Activated CD8-positive, alpha-beta T cell treated with anti-CD3 and anti-CD28 coated beads for 36 hours (primary cell): ENCODE results near the gene CILP. TPM values are rescaled to one million over a fixed set of nuclear protein-coding genes. Genes with fewer than 3 reads are reported as not detected.

ENCODE experiments used
- ATAC-seq: fragments of 200-7000 bp; cut with Tn5 transposase; one replicate; pipeline ENCODE4 v1.10.0; 2021; ENCODE audit warnings: mild to moderate bottlenecking, moderate library complexity
- CTCF ChIA-PET: fragments of 350-600 bp; sonication (Branson Sonifier 250); formaldehyde crosslinking; loops from one replicate; lab custom pipeline; 2021; ENCODE audit warnings: antibody characterized with exemption; lab: Charles Lee
- POLR2A ChIA-PET: fragments of 350-600 bp; sonication (Branson Sonifier 250); formaldehyde crosslinking; loops from one replicate; lab custom pipeline; 2021; ENCODE audit warnings: antibody characterized with exemption; lab: Charles Lee
- DNase-seq: peaks from one replicate; pipeline ENCODE4 v3.0.0-alpha.2; 2020
- H3K27ac Mint-ChIP-seq: one replicate; pipeline ENCODE4 v1.8.0; 2021; ENCODE audit warnings: mild to moderate bottlenecking, mixed read lengths
- H3K27me3 Mint-ChIP-seq: one replicate; pipeline ENCODE4 v1.8.0; 2021; ENCODE audit warnings: mixed read lengths
- H3K36me3 Mint-ChIP-seq: one replicate; pipeline ENCODE4 v1.8.0; 2021; ENCODE audit warnings: low read depth, mixed read lengths
- H3K4me1 Mint-ChIP-seq: one replicate; pipeline ENCODE4 v1.8.0; 2021; ENCODE audit warnings: low read depth, mixed read lengths
- H3K4me3 Mint-ChIP-seq: one replicate; pipeline ENCODE4 v1.8.0; 2021; ENCODE audit warnings: mild to moderate bottlenecking, moderate library complexity, mixed read lengths
- H3K9me3 Mint-ChIP-seq: one replicate; pipeline ENCODE4 v1.8.0; 2021; ENCODE audit warnings: mixed read lengths
- CTCF ChIP-seq: fragments of 200-600 bp; IDR thresholded peaks from one replicate; pipeline ENCODE4 v1.8.0; 2022; ENCODE audit warnings: antibody characterized with exemption, mild to moderate bottlenecking
- intact Hi-C: fragments of 100-400 bp; cut with micrococcal nuclease; formaldehyde crosslinking; loops from one replicate; pipeline ENCODE4 v1.10.0; 2022
- total RNA-seq, 2 experiments: library from RNA; stranded (reverse); gene quantifications; one replicate each; pipeline ENCODE4 v1.2.3, GENCODE V29; 2021

CILP gene
- total RNA-seq, 2 experiments from 2014 or later = not detected

DNA sequence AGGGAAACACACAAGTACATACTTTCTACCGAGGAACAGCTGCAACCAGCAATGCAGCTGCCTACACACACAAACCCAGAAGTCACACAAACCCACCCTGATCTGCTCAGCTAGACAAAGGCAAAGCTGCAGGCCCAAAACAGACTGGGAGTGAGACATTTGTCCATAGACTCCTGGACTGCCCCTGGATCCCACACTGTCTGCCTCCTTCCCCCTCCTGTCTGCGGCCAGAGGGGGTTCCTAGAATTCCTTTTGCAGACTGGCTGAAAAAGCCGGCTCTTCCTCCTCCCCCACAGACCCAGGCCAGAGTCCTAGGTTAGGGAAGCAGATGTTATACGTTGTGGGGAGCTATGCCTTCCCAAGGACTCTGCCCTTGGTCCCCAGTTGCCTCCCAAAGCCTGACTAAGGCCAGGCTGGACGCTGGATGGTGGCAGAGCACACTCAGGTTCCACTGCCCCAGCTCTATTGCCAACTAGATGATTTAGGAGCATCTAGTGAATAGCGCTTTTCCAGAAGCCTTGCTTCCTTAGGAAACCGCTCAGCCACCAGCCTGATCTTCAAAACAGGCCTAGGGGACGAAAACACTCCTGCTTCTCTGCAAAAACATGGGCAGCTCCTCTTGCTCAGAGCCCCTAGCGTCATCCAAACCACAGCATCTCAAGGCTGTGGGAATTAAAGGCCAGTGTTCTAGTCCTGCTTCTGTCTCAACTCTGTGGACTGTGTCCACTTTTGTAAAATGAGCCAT, 37.4 kb upstream of the CILP start:
- Mint-ChIP-seq H3K4me3 (no peak overlapping the region), H3K27ac (peak overlapping the region; percentile 84), H3K27me3 (no peaks in the 10 kb centered on the region), H3K9me3 (no peaks in the 10 kb centered on the region), H3K36me3 (peaks cover 10% of the 10 kb centered on the region), H3K4me1 (peaks cover 20% of the 10 kb centered on the region)
- ChIA-PET POLR2A (interaction anchor here (0.8 to 2.0 kb wide), 6 partner anchors 23 to 63 kb away, joined by 3 to 12 read pairs (median 3); partner anchors contain the start of genes CLPX, PARP16 and RNU5B-1), CTCF (interaction anchor here (1.1 to 2.2 kb wide), 6 partner anchors 10 to 62 kb away, joined by 4 to 10 read pairs (median 6); partner anchors contain the start of gene CILP)
- no peak for TF ChIP-seq CTCF
- intact Hi-C loops = no loop called here
- DNase-seq (no peak), ATAC-seq (no peak)

GRCh38 chr15:65246939-65247338, 35.7 kb upstream of the CILP start:
- no peak for DNase-seq
- no peaks in the 10 kb centered on the region for H3K9me3 Mint-ChIP-seq
- H3K27me3 Mint-ChIP-seq = no peaks in the 10 kb centered on the region
- peaks cover 10% of the 10 kb centered on the region for H3K36me3 Mint-ChIP-seq
- H3K4me1 Mint-ChIP-seq = peaks cover 20% of the 10 kb centered on the region
- no peak overlapping the region for H3K27ac Mint-ChIP-seq
- no peak for ATAC-seq
- no peak overlapping the region for H3K4me3 Mint-ChIP-seq
- no peak for TF ChIP-seq CTCF
- ChIA-PET POLR2A (interaction anchor here (0.6 to 1.6 kb wide), 2 partner anchors 39 to 112 kb away, joined by 3 read pairs; partner anchors contain the start of gene PARP16), CTCF (interaction anchor here (1.3 kb wide), 1 partner anchor 57 kb away, joined by 3 read pairs; no protein-coding TSS in a partner anchor)
- intact Hi-C loops = no loop called here

DNA sequence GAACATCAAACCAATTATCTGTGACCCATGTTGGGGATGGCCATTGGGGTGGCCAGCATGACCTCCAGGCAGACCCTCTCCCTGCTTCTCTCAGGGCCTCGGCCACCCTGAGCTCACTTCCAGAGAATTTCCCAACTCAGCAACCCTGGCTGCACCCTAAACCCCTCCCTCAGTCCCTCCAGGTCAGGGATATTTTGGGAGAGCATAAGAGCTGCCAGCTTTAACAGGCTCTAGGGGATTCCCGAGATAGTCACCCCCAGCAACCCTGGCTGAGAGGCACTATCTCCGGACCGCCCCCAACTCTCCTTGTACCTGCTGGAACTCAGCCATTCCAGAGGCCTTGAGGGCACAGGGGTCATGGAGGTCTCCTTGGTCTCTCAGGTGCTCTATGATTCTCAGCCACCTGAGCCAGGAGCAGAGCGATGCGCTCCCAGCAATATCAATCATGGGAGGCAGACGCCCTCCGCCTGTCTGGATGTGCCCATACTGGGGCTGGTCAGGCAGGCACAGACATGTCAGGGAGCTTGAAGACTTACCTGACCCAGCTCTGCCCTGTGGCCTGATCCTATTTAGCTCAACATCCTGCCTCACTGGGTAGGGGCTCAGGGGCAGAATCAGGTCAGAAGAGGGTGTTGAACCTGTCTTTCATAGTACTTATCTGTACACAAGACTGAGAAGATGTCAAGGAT, 34.9 kb upstream of the CILP start:
- H3K9me3 Mint-ChIP-seq = no peaks in the 10 kb centered on the region
- H3K4me3 Mint-ChIP-seq = no peak overlapping the region
- peaks cover 10% of the 10 kb centered on the region for H3K36me3 Mint-ChIP-seq
- H3K4me1 Mint-ChIP-seq = peaks cover 20% of the 10 kb centered on the region
- intact Hi-C loops = no loop called here
- DNase-seq (no peak), ATAC-seq (no peak)
- peak overlapping the region; percentile 8 for H3K27ac Mint-ChIP-seq
- ChIA-PET CTCF (interaction anchor here (0.9 kb wide), 1 partner anchor 29 kb away, joined by 3 read pairs; no protein-coding TSS in a partner anchor), POLR2A (interaction anchor here (0.6 to 1.1 kb wide), 2 partner anchors 11 to 59 kb away, joined by 3 read pairs; no protein-coding TSS in a partner anchor)
- no peak for TF ChIP-seq CTCF
- H3K27me3 Mint-ChIP-seq = no peaks in the 10 kb centered on the region

GRCh38 chr15:65245096-65245856, 34.0 kb upstream of the CILP start:
- H3K9me3 Mint-ChIP-seq = no peaks in the 10 kb centered on the region
- POLR2A ChIA-PET = interaction anchor here (0.6 to 1.1 kb wide), 2 partner anchors 10 to 60 kb away, joined by 3 read pairs; no protein-coding TSS in a partner anchor
- CTCF ChIA-PET = interaction anchor here (0.9 kb wide), 1 partner anchor 30 kb away, joined by 3 read pairs; no protein-coding TSS in a partner anchor
- peaks cover 16% of the 10 kb centered on the region for H3K4me1 Mint-ChIP-seq
- ATAC-seq (no peak), DNase-seq (no peak)
- H3K36me3 Mint-ChIP-seq = peaks cover 10% of the 10 kb centered on the region
- TF ChIP-seq CTCF = no peak
- H3K27ac Mint-ChIP-seq = no peak overlapping the region
- H3K27me3 Mint-ChIP-seq = no peaks in the 10 kb centered on the region
- intact Hi-C loops = no loop called here
- no peak overlapping the region for H3K4me3 Mint-ChIP-seq
